Measurements from ENCODE around the gene SH3RF3.

The SH3RF3 gene

DNA sequence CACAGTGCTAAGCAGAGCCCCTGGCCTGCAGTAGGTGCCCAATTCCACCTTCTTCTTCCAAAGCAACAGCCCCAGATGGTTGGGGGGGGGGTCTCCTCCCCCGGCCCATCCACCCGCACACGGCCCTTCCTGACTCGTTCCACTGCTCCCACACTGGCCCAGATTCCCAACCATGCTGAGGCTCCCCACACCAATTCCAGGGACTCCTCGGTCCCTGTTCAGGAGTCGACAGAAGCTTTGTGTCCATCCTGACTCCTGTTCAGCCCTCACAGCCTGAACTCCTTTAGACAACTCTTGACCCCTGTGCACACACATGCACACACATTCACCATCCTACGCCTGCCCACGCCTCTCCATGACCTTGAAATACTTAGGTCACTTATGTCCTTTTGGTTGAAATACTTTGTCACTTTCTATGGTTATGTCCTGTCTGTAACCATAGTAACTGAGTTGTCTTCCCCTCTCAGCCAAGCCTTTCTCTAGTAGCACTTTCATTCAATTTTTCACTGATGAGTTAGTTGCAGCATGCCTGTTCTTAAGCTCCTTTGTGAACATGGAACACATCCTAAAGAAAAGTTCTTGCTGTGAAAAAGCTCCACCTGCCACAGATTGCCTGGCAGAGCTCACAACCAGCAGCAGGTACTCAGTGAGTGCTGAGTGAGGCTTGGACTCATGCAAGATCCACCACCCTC, 258.9 kb downstream of the SH3RF3 start:
- H3K9ac ChIP-seq (ENCODE audit: low read depth, low read length, poor library complexity): no peak overlapping the region
- no peak overlapping the region for H2AFZ ChIP-seq (ENCODE audit: low read length)
- H3K4me3 ChIP-seq (ENCODE audit: low read length in 2 of 2): no peak overlapping the region
- no peak overlapping the region for H3K18ac ChIP-seq (ENCODE audit: low read length)
- no peak overlapping the region for H2BK5ac ChIP-seq (ENCODE audit: low read length)
- no peaks in the 10 kb centered on the region for H3K9me3 ChIP-seq (replicated peaks in 1 of 2; ENCODE audit: control insufficient read depth in 2 of 2, insufficient read depth in 1 of 2, low read depth in 1 of 2, low read length in 2 of 2)
- DNase-seq (ENCODE audit: low spot score): no peak
- H3K14ac ChIP-seq (ENCODE audit: low read length): no peak overlapping the region
- no peak overlapping the region for H2BK120ac ChIP-seq (ENCODE audit: low read depth, low read length)
- peaks cover 13 to 40% of the 10 kb centered on the region in 2 donors for H3K4me1 ChIP-seq (ENCODE audit: control insufficient read depth in 2 of 2, insufficient read depth in 1 of 2, low read depth in 1 of 2, low read length in 2 of 2)
- H3K79me1 ChIP-seq (ENCODE audit: low read depth, low read length): no peaks in the 10 kb centered on the region
- no peaks in the 10 kb centered on the region for H3K36me3 ChIP-seq (replicated peaks in 1 of 2; ENCODE audit: control insufficient read depth in 2 of 2, insufficient read depth in 2 of 2, low read length in 2 of 2)
- no peak overlapping the region for H3K27ac ChIP-seq (replicated peaks; ENCODE audit: low read length)
- H4K91ac ChIP-seq (ENCODE audit: low read depth, low read length, poor library complexity): no peak overlapping the region
- H3K23ac ChIP-seq (ENCODE audit: low read depth, low read length, poor library complexity): no peak overlapping the region
- H3K27me3 ChIP-seq (ENCODE audit: control insufficient read depth in 3 of 3, insufficient read depth in 3 of 3, low read depth in 1 of 3, low read length in 3 of 3): peaks cover 0 to 21% (median 0%) of the 10 kb centered on the region in 3 experiments
- no peak overlapping the region for H4K8ac ChIP-seq (ENCODE audit: low read depth, low read length)
- H3K4ac ChIP-seq (ENCODE audit: low read length): no peak overlapping the region
- H2BK15ac ChIP-seq (ENCODE audit: low read length): no peak overlapping the region
- no CpG with 5 or more reads among the region's 8 CpGs for WGBS, 2 donors (ENCODE audit: extremely low coverage in 2 of 2, insufficient read length in 2 of 2, insufficient replicate concordance in 1 of 2)
- no peak overlapping the region for H2AK5ac ChIP-seq (ENCODE audit: low read depth, low read length)
- no peak overlapping the region for H2BK12ac ChIP-seq (ENCODE audit: low read length)
- no peak overlapping the region for H3K4me2 ChIP-seq (ENCODE audit: insufficient read depth, low read length, poor library complexity, severe bottlenecking)

DNA sequence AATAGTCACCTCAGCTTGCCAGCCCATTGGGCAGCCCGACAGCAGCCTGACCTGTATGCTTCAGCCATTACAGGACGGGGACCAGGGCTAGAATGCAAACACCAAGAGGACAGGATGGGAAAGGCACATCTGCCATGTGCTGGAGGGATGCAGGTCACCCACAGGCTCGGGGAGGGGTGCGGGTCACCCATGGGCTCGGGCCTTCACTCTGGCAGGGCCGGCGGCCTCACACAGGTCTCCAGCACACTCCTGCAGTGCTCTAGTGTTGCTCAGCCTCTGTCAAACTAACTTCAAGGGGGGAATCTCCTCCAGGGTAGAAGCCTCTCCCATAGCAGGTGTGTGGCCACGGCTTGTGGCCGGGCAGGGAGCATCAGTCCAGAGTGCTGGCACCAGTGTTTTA, 262.2 kb downstream of the SH3RF3 start:
- Histone ChIP-seq H2BK15ac (ENCODE audit: low read length) (no peak overlapping the region), H3K4ac (ENCODE audit: low read length) (no peak overlapping the region), H3K9me3 (replicated peaks in 1 of 2; ENCODE audit: control insufficient read depth in 2 of 2, insufficient read depth in 1 of 2, low read depth in 1 of 2, low read length in 2 of 2) (no peaks in the 10 kb centered on the region), H4K8ac (ENCODE audit: low read depth, low read length) (no peak overlapping the region), H2BK5ac (ENCODE audit: low read length) (peak overlapping the region; percentile 25), H3K4me1 (ENCODE audit: control insufficient read depth in 2 of 2, insufficient read depth in 1 of 2, low read depth in 1 of 2, low read length in 2 of 2) (peaks cover 10 to 35% of the 10 kb centered on the region in 2 donors), H3K14ac (ENCODE audit: low read length) (no peak overlapping the region), H3K27me3 (ENCODE audit: control insufficient read depth in 3 of 3, insufficient read depth in 3 of 3, low read depth in 1 of 3, low read length in 3 of 3) (peaks cover 0 to 34% (median 0%) of the 10 kb centered on the region in 3 experiments), H3K79me1 (ENCODE audit: low read depth, low read length) (no peaks in the 10 kb centered on the region), H3K4me2 (ENCODE audit: insufficient read depth, low read length, poor library complexity, severe bottlenecking) (no peak overlapping the region), H2AK5ac (ENCODE audit: low read depth, low read length) (no peak overlapping the region), H3K18ac (ENCODE audit: low read length) (peak overlapping the region; percentile 23), H3K23ac (ENCODE audit: low read depth, low read length, poor library complexity) (no peak overlapping the region), H2BK120ac (ENCODE audit: low read depth, low read length) (no peak overlapping the region), H3K9ac (ENCODE audit: low read depth, low read length, poor library complexity) (peak overlapping the region; percentile 79), H2AFZ (ENCODE audit: low read length) (no peak overlapping the region), H2BK12ac (ENCODE audit: low read length) (no peak overlapping the region), H3K27ac (replicated peaks; ENCODE audit: low read length) (no peak overlapping the region), H3K4me3 (ENCODE audit: low read length in 2 of 2) (peak overlapping the region in 1 of 2 donors; percentile 41), H3K36me3 (replicated peaks in 1 of 2; ENCODE audit: control insufficient read depth in 2 of 2, insufficient read depth in 2 of 2, low read length in 2 of 2) (no peaks in the 10 kb centered on the region), H4K91ac (ENCODE audit: low read depth, low read length, poor library complexity) (no peak overlapping the region)
- no CpG with 5 or more reads among the region's 9 CpGs for WGBS, 2 donors (ENCODE audit: extremely low coverage in 2 of 2, insufficient read length in 2 of 2, insufficient replicate concordance in 1 of 2)
- DNase-seq (ENCODE audit: low spot score): no peak

DNA sequence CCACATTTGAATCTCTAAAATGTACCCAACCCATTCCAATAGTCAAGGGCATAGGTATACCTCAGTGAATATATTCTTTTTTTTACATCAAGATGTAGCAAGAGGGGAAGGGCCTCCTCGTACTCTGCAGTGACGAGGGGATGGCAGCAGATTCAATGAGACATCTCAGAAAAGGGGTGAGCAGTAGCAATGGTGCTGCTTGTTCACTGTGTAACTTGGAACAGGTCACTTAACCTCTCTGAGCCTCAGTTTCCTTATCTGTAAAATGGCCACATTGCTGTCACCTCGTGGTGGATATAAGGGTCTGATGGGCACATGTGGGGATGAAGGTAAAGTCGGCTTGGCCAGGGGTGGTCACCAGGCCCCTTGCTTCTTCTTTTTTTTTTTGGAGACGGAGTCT, 263.1 kb downstream of the SH3RF3 start:
- WGBS, 2 donors (ENCODE audit: extremely low coverage in 2 of 2, insufficient read length in 2 of 2, insufficient replicate concordance in 1 of 2): no CpG with 5 or more reads among the region's 5 CpGs
- Histone ChIP-seq H3K79me1 (ENCODE audit: low read depth, low read length) (no peaks in the 10 kb centered on the region), H3K27me3 (ENCODE audit: control insufficient read depth in 3 of 3, insufficient read depth in 3 of 3, low read depth in 1 of 3, low read length in 3 of 3) (peaks cover 0 to 37% (median 0%) of the 10 kb centered on the region in 3 experiments), H2AK5ac (ENCODE audit: low read depth, low read length) (no peak overlapping the region), H4K91ac (ENCODE audit: low read depth, low read length, poor library complexity) (no peak overlapping the region), H3K4ac (ENCODE audit: low read length) (no peak overlapping the region), H3K9ac (ENCODE audit: low read depth, low read length, poor library complexity) (no peak overlapping the region), H2BK12ac (ENCODE audit: low read length) (no peak overlapping the region), H3K4me1 (ENCODE audit: control insufficient read depth in 2 of 2, insufficient read depth in 1 of 2, low read depth in 1 of 2, low read length in 2 of 2) (peaks cover 7 to 29% of the 10 kb centered on the region in 2 donors), H3K4me2 (ENCODE audit: insufficient read depth, low read length, poor library complexity, severe bottlenecking) (no peak overlapping the region), H3K18ac (ENCODE audit: low read length) (no peak overlapping the region), H4K8ac (ENCODE audit: low read depth, low read length) (no peak overlapping the region), H2AFZ (ENCODE audit: low read length) (no peak overlapping the region), H3K9me3 (replicated peaks in 1 of 2; ENCODE audit: control insufficient read depth in 2 of 2, insufficient read depth in 1 of 2, low read depth in 1 of 2, low read length in 2 of 2) (no peaks in the 10 kb centered on the region), H3K23ac (ENCODE audit: low read depth, low read length, poor library complexity) (no peak overlapping the region), H3K36me3 (replicated peaks in 1 of 2; ENCODE audit: control insufficient read depth in 2 of 2, insufficient read depth in 2 of 2, low read length in 2 of 2) (no peaks in the 10 kb centered on the region), H3K4me3 (ENCODE audit: low read length in 2 of 2) (no peak overlapping the region), H2BK120ac (ENCODE audit: low read depth, low read length) (no peak overlapping the region), H3K14ac (ENCODE audit: low read length) (no peak overlapping the region), H3K27ac (replicated peaks; ENCODE audit: low read length) (no peak overlapping the region), H2BK15ac (ENCODE audit: low read length) (no peak overlapping the region), H2BK5ac (ENCODE audit: low read length) (no peak overlapping the region)
- DNase-seq (ENCODE audit: low spot score): no peak

DNA sequence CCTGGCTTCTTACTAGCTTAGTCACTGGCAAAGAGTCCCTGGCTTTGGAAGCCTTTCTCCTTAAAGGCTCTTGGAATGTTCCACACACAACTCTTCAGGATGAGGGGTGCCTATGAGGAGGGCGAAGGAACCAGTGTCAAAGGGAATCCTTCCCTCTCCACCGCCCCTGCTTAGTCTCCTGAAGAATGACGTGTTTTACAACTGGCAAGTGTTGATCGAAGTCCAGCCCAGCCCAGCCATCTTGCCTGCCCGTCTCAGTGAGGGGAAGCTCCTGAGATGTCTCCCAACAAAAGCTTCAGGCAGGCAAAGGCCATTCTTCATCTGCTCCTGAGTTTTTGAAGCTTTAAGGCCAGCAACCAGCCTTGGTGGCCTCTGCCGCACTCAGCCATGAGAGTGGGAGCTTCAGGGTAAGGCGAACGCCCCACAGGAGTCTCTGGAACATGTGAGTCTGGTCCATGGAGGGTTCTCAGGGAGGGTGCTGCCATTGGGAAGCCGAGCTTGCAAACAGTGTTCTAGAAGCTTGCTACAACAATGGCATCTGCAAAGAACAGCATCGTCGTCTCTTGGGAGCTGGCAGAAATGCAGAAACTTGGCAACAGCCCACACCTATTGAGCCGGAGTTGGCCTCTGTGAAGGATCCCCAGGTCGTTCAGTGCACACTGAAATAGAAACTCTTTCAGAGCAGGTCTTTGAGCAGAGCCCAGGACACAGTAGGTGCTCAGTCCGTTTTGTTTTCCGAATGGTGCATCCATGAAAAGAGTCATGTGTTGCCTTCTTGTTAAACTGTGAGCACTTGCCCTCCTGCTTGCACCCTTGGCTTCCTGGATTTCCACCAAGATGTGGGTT, 264.0 kb downstream of the SH3RF3 start:
- no peak overlapping the region for H3K27ac ChIP-seq (replicated peaks; ENCODE audit: low read length)
- no peak overlapping the region for H2BK15ac ChIP-seq (ENCODE audit: low read length)
- no peak overlapping the region for H3K23ac ChIP-seq (ENCODE audit: low read depth, low read length, poor library complexity)
- H3K4me3 ChIP-seq (ENCODE audit: low read length in 2 of 2): no peak overlapping the region
- peak overlapping the region; percentile 24 for H3K18ac ChIP-seq (ENCODE audit: low read length)
- H3K27me3 ChIP-seq (ENCODE audit: control insufficient read depth in 3 of 3, insufficient read depth in 3 of 3, low read depth in 1 of 3, low read length in 3 of 3): peaks cover 0 to 37% (median 0%) of the 10 kb centered on the region in 3 experiments
- no peaks in the 10 kb centered on the region for H3K36me3 ChIP-seq (replicated peaks in 1 of 2; ENCODE audit: control insufficient read depth in 2 of 2, insufficient read depth in 2 of 2, low read length in 2 of 2)
- H3K4me1 ChIP-seq (ENCODE audit: control insufficient read depth in 2 of 2, insufficient read depth in 1 of 2, low read depth in 1 of 2, low read length in 2 of 2): peaks cover 7 to 20% of the 10 kb centered on the region in 2 donors
- H2BK5ac ChIP-seq (ENCODE audit: low read length): no peak overlapping the region
- no peak overlapping the region for H3K14ac ChIP-seq (ENCODE audit: low read length)
- H3K9ac ChIP-seq (ENCODE audit: low read depth, low read length, poor library complexity): no peak overlapping the region
- no peak overlapping the region for H4K8ac ChIP-seq (ENCODE audit: low read depth, low read length)
- no peak overlapping the region for H2BK120ac ChIP-seq (ENCODE audit: low read depth, low read length)
- no peak overlapping the region for H3K4me2 ChIP-seq (ENCODE audit: insufficient read depth, low read length, poor library complexity, severe bottlenecking)
- no peaks in the 10 kb centered on the region for H3K79me1 ChIP-seq (ENCODE audit: low read depth, low read length)
- no peak overlapping the region for H4K91ac ChIP-seq (ENCODE audit: low read depth, low read length, poor library complexity)
- H2BK12ac ChIP-seq (ENCODE audit: low read length): no peak overlapping the region
- no peak overlapping the region for H2AFZ ChIP-seq (ENCODE audit: low read length)
- no CpG with 5 or more reads among the region's 15 CpGs for WGBS, 2 donors (ENCODE audit: extremely low coverage in 2 of 2, insufficient read length in 2 of 2, insufficient replicate concordance in 1 of 2)
- no peak for DNase-seq (ENCODE audit: low spot score)
- H3K9me3 ChIP-seq (replicated peaks in 1 of 2; ENCODE audit: control insufficient read depth in 2 of 2, insufficient read depth in 1 of 2, low read depth in 1 of 2, low read length in 2 of 2): no peaks in the 10 kb centered on the region
- no peak overlapping the region for H2AK5ac ChIP-seq (ENCODE audit: low read depth, low read length)
- H3K4ac ChIP-seq (ENCODE audit: low read length): no peak overlapping the region
